GM18526 (cell line): ENCODE data around the gene AKAP6.

Experiments used
- POLR2A ChIP-seq: IDR thresholded peaks from 3 replicates; pipeline ENCODE4 v1.6.1; 2011; ENCODE audit not compliant: insufficient read length; ENCODE audit errors: extremely low read depth

The AKAP6 gene

GRCh38 chr14:32726516-32726915 is 397.4 kb downstream of the AKAP6 start:
- TF ChIP-seq POLR2A, result no peak

- TF ChIP-seq POLR2A, result no peak
Measured at GRCh38 chr14:32727832-32728231, 398.7 kb downstream of the AKAP6 start.

- no peak for TF ChIP-seq POLR2A
Measured at GRCh38 chr14:32728526-32728925, 399.4 kb downstream of the AKAP6 start.

DNA sequence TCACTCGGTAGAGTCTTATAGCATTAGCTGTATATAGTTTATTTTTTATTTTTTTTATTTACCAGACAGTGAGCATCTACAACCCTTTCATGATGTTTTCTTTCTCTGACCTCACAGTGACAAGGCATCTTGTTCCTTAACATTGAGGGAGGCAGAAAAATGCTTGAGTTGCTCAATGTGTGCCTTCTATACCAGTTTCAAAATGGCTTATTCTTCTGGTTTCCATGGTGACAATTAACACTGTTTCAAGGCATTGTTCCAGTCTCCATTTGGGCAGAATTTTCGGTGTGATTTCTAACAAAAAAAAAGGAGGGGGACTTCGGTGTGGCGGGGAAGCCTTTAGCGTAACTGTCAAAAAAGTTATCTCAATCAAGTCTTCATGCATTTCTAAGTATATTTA is 399.9 kb downstream of the AKAP6 start:
- no peak for TF ChIP-seq POLR2A

DNA sequence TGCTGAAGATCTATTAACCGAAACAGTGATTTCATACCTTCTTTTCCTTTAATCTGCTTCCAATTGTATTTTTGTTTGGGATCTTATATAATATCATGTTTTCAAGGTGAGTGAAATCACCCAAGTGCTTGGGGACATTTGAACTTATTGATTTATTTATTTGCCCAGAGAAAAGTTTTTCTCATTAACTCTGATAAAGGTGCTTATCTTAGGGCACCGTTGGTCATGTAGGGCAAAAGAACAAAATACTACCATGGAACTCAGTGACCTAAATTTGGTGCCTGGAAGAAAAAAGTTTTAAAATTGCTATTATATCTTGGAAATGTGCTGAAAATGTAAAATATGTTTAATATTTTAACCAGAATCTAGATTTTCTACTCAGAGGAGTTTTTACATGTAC is 402.2 kb downstream of the AKAP6 start:
- TF ChIP-seq POLR2A, result no peak

DNA sequence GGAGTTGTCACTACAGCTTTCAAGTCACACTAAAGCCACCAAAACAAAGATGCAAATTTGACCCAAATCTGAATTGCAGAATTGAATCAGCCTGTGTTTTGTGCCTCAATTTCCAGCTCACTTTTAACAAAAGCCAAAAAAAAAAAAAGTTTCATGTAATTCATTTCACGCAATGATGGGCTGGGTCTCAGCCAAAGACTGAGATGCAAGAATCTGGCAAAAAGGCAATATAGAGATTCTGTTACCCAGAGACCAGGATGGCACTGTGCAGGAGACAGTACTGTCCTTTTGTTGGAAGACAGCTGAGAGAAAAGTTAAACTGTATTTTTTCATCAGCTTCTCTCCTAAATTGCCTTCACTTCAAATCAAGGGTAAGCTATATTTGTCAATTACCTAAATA is 403.9 kb downstream of the AKAP6 start:
- no peak for TF ChIP-seq POLR2A

DNA sequence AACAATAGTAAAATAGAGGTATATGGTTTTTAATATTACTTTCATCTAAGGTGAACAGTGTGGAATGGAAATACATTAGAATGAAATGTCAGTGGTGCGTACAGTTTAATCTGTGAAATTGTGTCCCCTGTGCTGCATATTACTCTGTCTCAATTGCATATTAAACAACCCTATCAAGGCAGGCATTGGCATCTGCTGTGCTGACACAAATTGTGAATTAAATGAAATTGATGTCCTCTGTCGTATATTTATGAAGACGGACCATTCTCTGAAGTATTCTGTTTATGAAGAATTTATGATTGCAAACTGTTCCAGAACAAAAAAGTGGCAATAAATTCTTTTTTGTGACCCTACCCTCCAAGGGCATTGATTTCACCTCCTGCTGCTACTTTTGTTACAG is 405.2 kb downstream of the AKAP6 start:
- no peak for TF ChIP-seq POLR2A

DNA sequence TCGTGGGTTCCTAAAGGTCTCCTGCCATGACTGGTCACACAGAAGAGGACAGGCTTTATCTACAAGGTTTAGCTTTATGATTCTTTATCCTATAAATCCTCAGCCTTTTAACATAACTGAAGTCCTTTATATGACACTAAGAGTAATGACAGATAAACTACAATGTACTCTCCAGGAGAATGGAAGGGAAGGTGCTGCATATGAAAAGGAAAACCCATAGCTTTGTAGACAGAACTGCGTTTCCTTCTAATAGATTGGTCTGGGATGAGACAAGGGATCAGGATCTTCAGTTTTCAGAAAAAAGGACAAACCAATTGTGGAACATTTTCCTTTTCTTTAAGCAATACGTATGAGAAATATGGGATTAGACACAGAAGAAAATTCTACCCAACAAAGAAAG is 408.5 kb downstream of the AKAP6 start:
- no peak for TF ChIP-seq POLR2A

DNA sequence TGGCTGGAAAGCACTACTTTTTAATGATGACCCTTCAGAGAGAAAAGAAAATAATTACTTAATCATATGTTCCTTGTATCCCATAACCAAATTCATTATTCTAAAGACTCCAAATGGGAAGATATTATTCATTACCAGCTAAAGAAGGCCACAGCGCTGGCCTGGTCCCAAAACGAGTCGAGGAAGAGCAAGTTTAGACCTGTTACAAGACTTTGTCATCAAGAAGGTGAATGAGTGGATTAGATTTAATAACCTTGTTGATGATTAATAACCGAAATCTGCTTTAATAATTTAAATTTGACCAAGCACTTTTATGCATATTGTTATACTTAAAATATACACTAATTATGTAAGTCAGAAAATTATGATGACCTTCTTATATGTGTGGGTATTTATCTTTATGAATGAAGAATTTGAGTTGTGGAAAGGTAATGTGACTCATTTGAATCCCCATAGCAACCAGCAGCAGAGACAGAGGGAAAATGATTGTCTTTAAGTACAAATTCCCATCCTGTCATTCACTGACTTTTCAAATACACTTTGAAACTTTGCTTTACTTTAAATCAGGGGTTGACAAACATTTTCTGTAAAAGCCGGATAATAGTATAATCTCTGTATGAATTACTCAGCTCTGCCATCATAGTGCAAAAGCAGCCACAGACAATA is 409.2 kb downstream of the AKAP6 start:
- TF ChIP-seq POLR2A, result no peak

- no peak for TF ChIP-seq POLR2A
Measured at GRCh38 chr14:32744811-32745445, 415.8 kb downstream of the AKAP6 start.

GRCh38 chr14:32754209-32754608 is 425.1 kb downstream of the AKAP6 start:
- TF ChIP-seq POLR2A, result no peak

- no peak for TF ChIP-seq POLR2A
Measured at GRCh38 chr14:32756173-32756572, 427.1 kb downstream of the AKAP6 start.

DNA sequence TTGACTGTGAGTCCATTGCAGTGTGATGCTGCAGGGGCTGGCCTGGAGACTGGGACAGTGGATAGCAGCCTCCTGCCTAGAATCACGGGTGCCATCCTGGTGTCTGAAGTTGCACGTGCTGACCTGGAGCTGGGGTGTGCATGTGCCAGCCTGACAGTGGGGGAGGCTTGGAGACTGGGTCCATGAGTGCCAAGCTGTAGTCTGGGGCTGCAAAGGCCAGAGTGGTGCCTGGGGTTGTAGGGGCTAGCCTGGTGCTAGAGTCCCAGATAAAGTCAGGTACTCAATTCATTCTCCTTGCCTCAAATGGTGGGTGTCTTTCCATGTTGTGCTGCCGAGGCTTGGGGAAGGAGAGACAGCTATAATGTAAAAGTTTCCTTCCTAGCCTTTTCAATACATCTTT is 427.7 kb downstream of the AKAP6 start:
- no peak for TF ChIP-seq POLR2A

DNA sequence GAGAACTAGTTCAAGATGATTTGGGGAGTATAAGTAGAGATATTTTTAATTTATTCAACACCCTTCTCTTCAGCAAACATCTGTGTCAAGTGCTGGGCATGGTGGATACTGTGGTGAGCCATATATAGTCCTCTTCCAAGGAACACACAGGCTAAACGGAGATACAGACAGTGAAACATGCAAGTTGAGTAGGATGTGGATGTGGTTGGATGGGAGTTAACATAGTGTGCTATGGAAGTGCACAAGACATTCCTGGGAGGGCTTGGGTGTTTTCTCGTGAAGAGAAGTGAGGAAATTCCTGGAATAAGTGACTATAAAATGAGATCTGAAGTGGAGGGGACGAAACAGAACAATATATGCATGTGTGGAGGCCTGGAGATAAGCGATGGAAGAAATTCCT is 428.5 kb downstream of the AKAP6 start:
- TF ChIP-seq POLR2A, result no peak

DNA sequence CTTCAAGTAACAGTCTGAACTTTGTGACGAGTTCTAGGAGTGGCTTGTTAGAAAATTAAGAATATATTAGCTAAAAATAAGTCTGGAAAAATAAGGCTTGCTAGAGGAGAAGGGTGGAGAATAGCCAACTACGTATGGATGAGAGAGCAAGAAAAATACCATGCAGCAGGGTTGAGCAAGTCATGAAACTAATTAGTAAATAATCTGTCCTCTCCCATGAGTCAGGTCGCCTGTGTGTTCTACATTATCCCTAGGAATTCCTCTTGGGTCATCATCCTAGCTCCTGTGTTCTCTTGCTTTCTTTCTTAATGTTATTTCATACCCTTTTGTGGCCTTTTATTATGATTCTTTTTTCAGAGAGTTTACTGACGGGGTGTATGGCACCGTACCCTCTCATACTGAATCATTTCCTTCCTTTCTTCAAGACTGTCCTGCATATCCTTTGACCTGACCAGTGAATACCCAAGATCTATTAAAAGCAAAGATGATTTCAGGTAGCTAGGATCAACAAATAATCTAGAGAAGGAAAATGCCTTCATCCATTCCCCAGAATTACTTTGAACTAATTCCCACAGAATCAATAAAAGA is 432.4 kb downstream of the AKAP6 start:
- no peak for TF ChIP-seq POLR2A

DNA sequence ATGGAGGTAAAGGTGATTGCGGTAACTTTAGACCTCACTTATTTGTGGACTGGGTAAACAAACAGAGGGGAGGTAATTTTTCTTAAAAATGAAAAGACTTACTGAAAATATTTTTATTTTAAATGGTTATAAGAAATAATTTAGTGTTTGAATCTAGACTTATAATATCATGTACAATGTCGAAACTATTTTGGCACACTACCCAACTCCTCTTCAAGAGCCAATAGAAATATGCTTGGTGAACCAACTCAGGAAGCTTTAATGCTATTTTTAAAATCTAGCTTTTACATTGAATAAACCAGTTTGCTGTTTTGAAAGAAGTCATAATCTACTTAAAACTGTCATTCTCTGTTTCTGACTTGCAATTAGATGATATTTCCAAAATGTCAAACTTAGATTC is 433.8 kb downstream of the AKAP6 start:
- no peak for TF ChIP-seq POLR2A

DNA sequence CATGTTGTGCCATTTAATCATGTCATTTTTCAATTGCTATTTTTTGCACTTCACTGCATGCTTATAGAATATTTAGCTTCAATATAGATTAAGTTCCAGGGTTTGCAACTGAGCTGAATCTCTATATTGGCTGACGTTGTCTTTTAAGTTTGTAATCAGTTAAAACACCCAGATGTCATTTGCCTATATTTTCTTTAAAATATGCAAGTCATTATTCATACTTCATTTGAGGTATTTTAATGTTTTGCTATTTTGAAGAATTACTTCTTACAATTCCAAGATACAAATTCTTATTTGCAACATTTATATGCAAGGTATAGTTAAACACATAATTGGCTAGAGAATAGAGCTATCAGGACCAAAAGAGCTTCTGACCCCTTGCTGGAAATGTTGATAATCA is 434.6 kb downstream of the AKAP6 start:
- no peak for TF ChIP-seq POLR2A
